Activated CD4-positive, alpha-beta T cell treated with anti-CD3 and anti-CD28 coated beads, Interleukin-10, Interleukin-2, amounts not matched to agents 100 ng/mL and 50 ng/mL, durations not matched to agents 16 hours and 8 hours (primary cell): ENCODE data around the gene PCDH12.

Source experiments
- DNase-seq: peaks from one replicate; pipeline ENCODE4 v3.0.0-alpha.2; 2020

The PCDH12 gene

GRCh38 chr5:141906517-141906916 is 51.5 kb downstream of the PCDH12 start:
- no peak for DNase-seq

GRCh38 chr5:141904551-141904950 is 53.5 kb downstream of the PCDH12 start:
- DNase-seq: no peak

DNA sequence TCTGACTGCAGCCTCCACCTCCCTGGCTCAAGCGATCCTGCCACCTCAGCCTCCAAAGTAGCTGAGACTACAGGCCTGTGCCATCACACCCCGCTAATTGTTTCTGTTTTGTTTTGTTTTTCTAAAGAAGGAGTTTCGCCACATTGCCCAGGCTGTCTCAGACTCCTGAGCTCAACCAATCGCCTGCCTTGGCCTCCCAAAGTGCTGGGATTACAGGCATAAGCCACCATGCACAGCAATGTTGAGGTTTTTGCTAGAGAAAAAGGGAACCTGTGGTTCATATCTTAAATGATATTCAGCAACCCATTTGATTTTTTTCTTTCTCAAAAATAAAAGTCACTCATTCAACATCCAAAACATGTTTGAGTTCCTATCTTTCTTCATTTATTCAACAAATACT is 54.7 kb downstream of the PCDH12 start:
- no peak for DNase-seq

GRCh38 chr5:141902015-141902814 is 55.8 kb downstream of the PCDH12 start:
- no peak for DNase-seq

- no peak for DNase-seq
These were observed 59.5 kb downstream of the PCDH12 start for GRCh38 chr5:141898448-141899049.

DNA sequence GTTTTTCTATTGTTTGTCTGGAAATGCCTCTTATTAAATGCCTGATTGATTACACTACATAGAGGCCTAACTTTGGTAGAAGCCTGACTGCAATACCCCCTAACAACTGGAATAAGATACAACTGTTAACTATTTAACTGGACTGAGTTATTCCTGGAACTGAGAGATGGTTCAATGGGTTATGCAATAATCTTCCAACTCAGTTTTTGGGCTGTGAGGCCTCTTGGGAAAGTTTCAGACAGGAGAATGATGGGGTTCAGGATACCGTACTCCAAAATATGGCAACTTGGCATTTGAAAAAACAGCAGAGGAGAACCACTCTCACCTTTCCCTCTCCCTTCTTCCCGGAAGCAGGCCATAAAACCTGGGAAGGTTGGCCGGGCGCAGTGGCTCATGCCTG is 60.6 kb downstream of the PCDH12 start:
- DNase-seq: no peak
